ENCODE measurements around the gene CADPS.

Gene CADPS

GRCh38 chr3:62873451-62873760, 1.8 kb downstream of the CADPS start:
- no peak for DNase-seq

GRCh38 chr3:62872318-62872717, 2.9 kb downstream of the CADPS start:
- no peak for DNase-seq

- DNase-seq, result no peak
Observed at GRCh38 chr3:62870321-62870720, 4.9 kb downstream of the CADPS start.

GRCh38 chr3:62863648-62864047, 11.6 kb downstream of the CADPS start:
- DNase-seq, result no peak

- no peak for DNase-seq
Observed at GRCh38 chr3:62859203-62859791, 15.9 kb downstream of the CADPS start.

- no peak for DNase-seq
Observed at GRCh38 chr3:62845996-62846395, 29.2 kb downstream of the CADPS start.

- DNase-seq, result no peak
Observed at GRCh38 chr3:62843508-62843907, 31.7 kb downstream of the CADPS start.

GRCh38 chr3:62839748-62840147, 35.5 kb downstream of the CADPS start:
- no peak for DNase-seq

- DNase-seq, result no peak
Observed at GRCh38 chr3:62837145-62837787, 38.0 kb downstream of the CADPS start.

GRCh38 chr3:62835554-62836236, 39.5 kb downstream of the CADPS start:
- DNase-seq, result no peak

GRCh38 chr3:62833538-62833937, 41.7 kb downstream of the CADPS start:
- DNase-seq, result no peak

GRCh38 chr3:62832553-62832952, 42.7 kb downstream of the CADPS start:
- DNase-seq, result no peak

GRCh38 chr3:62830727-62831322, 44.4 kb downstream of the CADPS start:
- no peak for DNase-seq

GRCh38 chr3:62827550-62827949, 47.7 kb downstream of the CADPS start:
- DNase-seq, result no peak

- no peak for DNase-seq
Observed at GRCh38 chr3:62824965-62825592, 50.1 kb downstream of the CADPS start.

- no peak for DNase-seq
Observed at GRCh38 chr3:62823461-62824050, 51.7 kb downstream of the CADPS start.

- no peak for DNase-seq
Observed at GRCh38 chr3:62822905-62823304, 52.3 kb downstream of the CADPS start.

GRCh38 chr3:62818347-62818746, 56.9 kb downstream of the CADPS start:
- no peak for DNase-seq

- DNase-seq, result no peak
Observed at GRCh38 chr3:62817678-62818077, 57.5 kb downstream of the CADPS start.

GRCh38 chr3:62815981-62816380, 59.2 kb downstream of the CADPS start:
- DNase-seq, result no peak

GRCh38 chr3:62812631-62813030, 62.6 kb downstream of the CADPS start:
- no peak for DNase-seq

GRCh38 chr3:62811119-62811518, 64.1 kb downstream of the CADPS start:
- no peak for DNase-seq

- no peak for DNase-seq
Observed at GRCh38 chr3:62809369-62809768, 65.8 kb downstream of the CADPS start.
